Progenitor cell of endocrine pancreas (in vitro differentiated cells): Measurements from ENCODE around the gene TRH. TPM values are rescaled to one million over a fixed set of nuclear protein-coding genes. Genes with fewer than 3 reads are reported as not detected.
"Not testable (repeated sequence)": the region's sequence is repeated elsewhere in the genome, so short reads cannot be mapped to it uniquely, and the experiment has no call there.

Experiments
- DNase-seq: peaks from one replicate; pipeline ENCODE4 v3.0.0; 2021; ENCODE audit warnings: low spot score; ENCODE audit not compliant: unreplicated experiment
- H3K27ac Mint-ChIP-seq: 2 replicates; pipeline ENCODE4 v1.8.0; 2021; ENCODE audit warnings: mild to moderate bottlenecking, moderate library complexity, mixed read lengths
- H3K27me3 Mint-ChIP-seq: 2 replicates; pipeline ENCODE4 v1.8.0; 2021; ENCODE audit warnings: mixed read lengths
- H3K36me3 Mint-ChIP-seq: 2 replicates; pipeline ENCODE4 v1.8.0; 2022; ENCODE audit warnings: mixed read lengths; ENCODE audit not compliant: insufficient read depth
- H3K4me1 Mint-ChIP-seq: 2 replicates; pipeline ENCODE4 v1.8.0; 2021; ENCODE audit warnings: low read depth, mixed read lengths
- H3K4me3 Mint-ChIP-seq: 2 replicates; pipeline ENCODE4 v1.8.0; 2021; ENCODE audit warnings: low read depth, mild to moderate bottlenecking, moderate library complexity, mixed read lengths
- H3K9me3 Mint-ChIP-seq: 2 replicates; pipeline ENCODE4 v1.8.0; 2021; ENCODE audit warnings: low read depth, mixed read lengths
- total RNA-seq: library from RNA; stranded (reverse); gene quantifications from 2 replicates; pipeline ENCODE4 v1.2.1, GENCODE V29; 2021
- TF ChIP-seq, protein P1 (sequence below): fragments of 200-600 bp; sonication (generic); IDR thresholded peaks from one replicate; pipeline ENCODE4 v1.5.0; 2021; ENCODE audit warnings: antibody characterized with exemption, mild to moderate bottlenecking; ENCODE audit not compliant: unreplicated experiment

The TRH gene
- total RNA-seq, 1 donor from 2014 or later = 0.36 TPM

DNA sequence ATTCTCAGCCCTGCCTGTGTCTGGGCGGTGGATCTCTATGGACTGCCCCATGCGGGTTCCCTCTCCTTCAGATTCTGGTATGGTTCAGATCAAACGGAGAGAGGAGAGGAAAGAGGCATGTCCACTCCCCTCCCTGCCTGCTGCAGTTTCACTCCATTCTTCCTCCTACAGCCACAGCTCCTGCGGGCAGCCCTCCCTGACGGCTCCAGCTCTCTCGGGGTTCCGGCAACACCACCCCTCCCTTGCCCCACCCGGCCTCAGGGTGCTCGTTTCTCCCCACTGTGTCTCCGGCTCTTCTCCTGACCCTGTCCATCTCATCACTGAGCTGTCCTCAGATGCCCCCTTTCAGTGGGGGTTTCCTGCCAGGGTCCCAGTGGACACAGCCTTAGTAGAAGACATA, 13.9 kb downstream of the TRH start:
- TF ChIP-seq, protein P1, sequence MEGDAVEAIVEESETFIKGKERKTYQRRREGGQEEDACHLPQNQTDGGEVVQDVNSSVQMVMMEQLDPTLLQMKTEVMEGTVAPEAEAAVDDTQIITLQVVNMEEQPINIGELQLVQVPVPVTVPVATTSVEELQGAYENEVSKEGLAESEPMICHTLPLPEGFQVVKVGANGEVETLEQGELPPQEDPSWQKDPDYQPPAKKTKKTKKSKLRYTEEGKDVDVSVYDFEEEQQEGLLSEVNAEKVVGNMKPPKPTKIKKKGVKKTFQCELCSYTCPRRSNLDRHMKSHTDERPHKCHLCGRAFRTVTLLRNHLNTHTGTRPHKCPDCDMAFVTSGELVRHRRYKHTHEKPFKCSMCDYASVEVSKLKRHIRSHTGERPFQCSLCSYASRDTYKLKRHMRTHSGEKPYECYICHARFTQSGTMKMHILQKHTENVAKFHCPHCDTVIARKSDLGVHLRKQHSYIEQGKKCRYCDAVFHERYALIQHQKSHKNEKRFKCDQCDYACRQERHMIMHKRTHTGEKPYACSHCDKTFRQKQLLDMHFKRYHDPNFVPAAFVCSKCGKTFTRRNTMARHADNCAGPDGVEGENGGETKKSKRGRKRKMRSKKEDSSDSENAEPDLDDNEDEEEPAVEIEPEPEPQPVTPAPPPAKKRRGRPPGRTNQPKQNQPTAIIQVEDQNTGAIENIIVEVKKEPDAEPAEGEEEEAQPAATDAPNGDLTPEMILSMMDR = no peak
- peaks cover 4% of the 10 kb centered on the region for H3K4me1 Mint-ChIP-seq
- no peak overlapping the region for H3K27ac Mint-ChIP-seq
- H3K4me3 Mint-ChIP-seq = no peak overlapping the region
- DNase-seq = no peak
- H3K27me3 Mint-ChIP-seq = peaks cover 30% of the 10 kb centered on the region
- H3K9me3 Mint-ChIP-seq = no peaks in the 10 kb centered on the region
- H3K36me3 Mint-ChIP-seq = no peaks in the 10 kb centered on the region

DNA sequence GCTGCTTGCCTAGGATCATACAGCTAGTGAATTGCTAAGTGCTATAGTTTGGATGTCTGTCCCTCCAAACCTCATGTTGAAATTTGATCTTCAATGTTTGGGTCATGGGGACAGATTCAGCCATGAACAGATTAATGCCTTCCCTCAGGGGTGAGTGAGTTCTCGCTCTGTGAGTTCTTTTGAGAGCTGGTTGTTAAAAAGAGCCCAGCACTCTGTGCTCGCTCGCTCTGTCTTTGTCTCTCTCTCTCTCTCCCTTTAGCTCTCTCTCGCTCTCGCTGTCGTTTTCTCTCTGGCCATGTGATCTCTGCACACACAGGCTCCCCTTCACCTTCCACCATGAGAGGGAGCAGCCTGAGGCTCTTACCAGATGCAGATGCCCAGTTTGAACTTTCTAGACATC, 14.9 kb downstream of the TRH start:
- Mint-ChIP-seq H3K4me3 (no peak overlapping the region), H3K4me1 (peaks cover 4% of the 10 kb centered on the region), H3K9me3 (no peaks in the 10 kb centered on the region), H3K27ac (peak overlapping the region; percentile 1), H3K27me3 (peaks cover 34% of the 10 kb centered on the region), H3K36me3 (no peaks in the 10 kb centered on the region)
- TF ChIP-seq, protein P1 = no peak
- no peak for DNase-seq

DNA sequence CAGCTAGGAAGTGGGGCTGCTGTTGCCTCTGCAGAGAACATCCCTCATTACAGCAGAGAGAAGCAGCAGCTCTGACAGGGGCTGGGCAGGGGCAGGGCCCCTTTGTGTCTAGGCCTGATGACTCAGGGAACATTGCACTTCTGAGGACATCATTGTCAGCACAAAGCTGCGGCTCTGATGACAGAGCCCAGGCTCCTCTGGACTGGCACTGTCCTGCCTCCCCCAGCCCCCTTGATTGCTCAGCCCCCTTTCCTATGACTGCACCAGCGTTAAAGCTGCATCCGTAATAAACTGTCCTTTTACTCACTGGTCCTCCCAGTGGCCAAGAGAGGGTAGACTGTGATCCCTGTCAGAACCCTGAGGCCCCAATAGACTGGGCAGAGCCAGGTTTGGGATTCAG, 18.3 kb downstream of the TRH start:
- peaks cover 4% of the 10 kb centered on the region for H3K4me1 Mint-ChIP-seq
- H3K27ac Mint-ChIP-seq = no peak overlapping the region
- no peaks in the 10 kb centered on the region for H3K36me3 Mint-ChIP-seq
- H3K9me3 Mint-ChIP-seq = no peaks in the 10 kb centered on the region
- peaks cover 48% of the 10 kb centered on the region for H3K27me3 Mint-ChIP-seq
- H3K4me3 Mint-ChIP-seq = no peak overlapping the region
- DNase-seq = no peak
- TF ChIP-seq, protein P1 = peak; percentile 50

DNA sequence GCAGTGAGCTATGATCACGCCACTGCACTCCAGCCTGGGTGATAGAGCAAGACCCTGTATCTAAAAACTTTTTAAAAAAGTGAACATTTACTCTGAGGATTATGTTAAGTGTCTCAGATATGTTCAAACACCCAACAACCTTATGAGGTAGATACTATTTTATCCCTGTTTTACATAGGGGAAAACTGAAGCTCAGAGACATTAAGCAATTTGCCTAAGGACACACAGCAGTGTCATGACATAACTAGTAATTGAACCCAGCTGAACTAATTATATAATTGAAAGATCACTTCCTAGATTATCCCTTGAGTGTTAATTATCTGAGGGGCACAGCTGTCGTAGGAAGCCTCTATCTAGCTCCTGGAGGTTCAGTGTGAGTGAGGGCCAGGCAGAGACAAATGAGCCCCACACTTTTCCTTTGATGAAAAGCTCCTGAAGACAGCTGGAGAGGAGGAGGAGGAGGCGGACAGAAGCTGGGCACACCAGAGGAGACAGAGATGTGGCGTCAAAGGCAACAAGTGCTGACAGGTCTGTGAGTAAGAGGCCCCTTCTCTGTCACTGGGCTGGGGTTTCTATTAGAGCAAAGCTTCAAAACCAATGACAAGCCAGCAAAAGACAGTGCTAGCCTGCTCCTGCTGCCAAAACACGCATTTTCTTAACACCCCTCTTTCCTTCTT, 20.5 kb downstream of the TRH start:
- H3K27me3 Mint-ChIP-seq = peaks cover 45% of the 10 kb centered on the region
- no peak overlapping the region for H3K4me3 Mint-ChIP-seq
- no peak overlapping the region for H3K27ac Mint-ChIP-seq
- no peaks in the 10 kb centered on the region for H3K4me1 Mint-ChIP-seq
- no peaks in the 10 kb centered on the region for H3K36me3 Mint-ChIP-seq
- DNase-seq = no peak
- H3K9me3 Mint-ChIP-seq = no peaks in the 10 kb centered on the region
- TF ChIP-seq, protein P1 = no peak

DNA sequence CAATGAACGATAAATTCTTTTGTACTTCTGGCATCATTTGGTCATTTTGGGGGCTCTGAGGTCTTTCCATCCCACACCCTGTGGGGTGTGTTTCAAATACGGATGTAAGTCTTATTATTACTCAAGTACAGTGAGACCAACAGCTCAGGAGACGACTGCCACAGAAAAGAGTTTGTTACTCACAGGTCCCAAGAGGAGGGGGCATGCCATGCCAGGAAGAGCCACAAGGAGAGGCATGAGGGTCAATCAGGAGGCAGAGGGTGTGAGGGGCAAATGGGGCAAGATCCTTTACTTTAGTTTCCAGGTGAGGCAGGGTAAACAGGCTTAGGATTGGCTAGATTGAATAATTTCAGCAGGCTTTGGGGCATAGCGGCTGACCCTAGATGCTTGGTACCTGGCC, 21.6 kb downstream of the TRH start:
- Mint-ChIP-seq H3K4me1 (no peaks in the 10 kb centered on the region), H3K4me3 (no peak overlapping the region), H3K9me3 (no peaks in the 10 kb centered on the region), H3K27ac (no peak overlapping the region), H3K27me3 (peaks cover 53% of the 10 kb centered on the region), H3K36me3 (no peaks in the 10 kb centered on the region)
- DNase-seq = no peak
- TF ChIP-seq, protein P1 = no peak

DNA sequence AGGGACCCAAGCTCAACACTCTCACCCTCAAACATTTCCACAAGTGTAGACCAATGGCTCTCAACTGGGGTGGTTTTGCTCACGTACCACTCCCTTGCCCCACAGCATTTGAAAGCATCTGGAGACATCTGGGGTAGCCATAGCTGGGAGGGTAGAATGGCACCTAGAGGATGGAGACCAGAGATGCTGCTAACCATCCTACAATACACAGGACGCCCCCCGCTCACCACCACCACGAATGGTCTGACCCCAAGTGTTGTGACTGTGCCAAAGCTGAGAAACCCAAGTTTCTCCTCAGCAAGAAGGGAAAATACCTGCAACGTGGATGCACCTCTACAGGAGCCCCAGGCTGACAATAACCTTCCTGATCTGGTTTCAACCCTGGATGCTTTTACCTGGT, 24.7 kb downstream of the TRH start:
- H3K27me3 Mint-ChIP-seq = peaks cover 55% of the 10 kb centered on the region
- DNase-seq, H3K9me3 Mint-ChIP-seq: not testable (repeated sequence)

More for the DNA sequence above, 24.7 kb downstream of the TRH start:
- H3K4me3 Mint-ChIP-seq, H3K36me3 Mint-ChIP-seq, H3K4me1 Mint-ChIP-seq, H3K27ac Mint-ChIP-seq: not testable (repeated sequence)
